Right lobe of liver (tissue), 4 donors: ENCODE results near the gene EHD4.

Experiments used
- CTCF ChIP-seq, 4 donors: fragments of 200-600 bp in 3 of 4; fragments of 450-650 bp in 1 of 4; IDR thresholded peaks; one replicate each; pipeline versions ENCODE4 v1.5.1 to v1.8.0; 2016 to 2022; ENCODE audit warnings: antibody characterized with exemption in 4 of 4, mild to moderate bottlenecking in 2 of 4
- POLR2A ChIP-seq: fragments of 450-650 bp; IDR thresholded peaks from one replicate; pipeline ENCODE4 v1.6.1; 2017; ENCODE audit warnings: antibody characterized with exemption, mild to moderate bottlenecking
- donor health status: DM: no; HTN: no; CAD: no.
- donor health status: DM: no; HTN: no; CAD: no.
- donor health status: DM: no; HTN: yes; CAD: no.

GRCh38 chr15:41888662-41889253 lies 83.6 kb downstream of the EHD4 start:
- TF ChIP-seq CTCF (IDR thresholded peaks at IDR 0.05) (no peak), POLR2A (no peak)
